ENCODE measurements around the gene CSPG5. TPM values are rescaled to one million over a fixed set of nuclear protein-coding genes. Genes with fewer than 3 reads are reported as not detected.
A peak's percentile ranks its signal among the peaks of the same experiment; 100 is the strongest.

CSPG5 gene
- total and polyA plus RNA-seq, 2 donors: 0.09 to 0.25 TPM

GRCh38 chr3:47533996-47534454 is 44.6 kb downstream of the CSPG5 start:
- Histone ChIP-seq H3K27me3 (ENCODE audit: control insufficient read depth in 2 of 2, insufficient read depth in 1 of 2, low read length in 1 of 2) (no peaks in the 10 kb centered on the region), H3K4me3 (ENCODE audit: low read length in 2 of 2) (no peak overlapping the region), H3K4me1 (ENCODE audit: control insufficient read depth in 2 of 2, insufficient read depth in 2 of 2, low read length in 2 of 2) (no peaks in the 10 kb centered on the region), H3K9me3 (ENCODE audit: control insufficient read depth in 2 of 2, insufficient read depth in 1 of 2, low read length in 1 of 2) (no peaks in the 10 kb centered on the region), H3K27ac (ENCODE audit: low read depth in 1 of 2, low read length in 1 of 2) (no peak overlapping the region), H3K36me3 (ENCODE audit: control insufficient read depth in 2 of 2, insufficient read depth in 2 of 2, low read length in 1 of 2) (no peaks in the 10 kb centered on the region)
- 93% methylated on average over 5 of the region's 5 CpGs for WGBS
- DNase-seq (ENCODE audit: low read depth in 6 of 9, low spot score in 9 of 9): no peak

GRCh38 chr3:47533481-47533880 is 45.2 kb downstream of the CSPG5 start:
- Histone ChIP-seq H3K9me3 (ENCODE audit: control insufficient read depth in 2 of 2, insufficient read depth in 1 of 2, low read length in 1 of 2) (no peaks in the 10 kb centered on the region), H3K36me3 (ENCODE audit: control insufficient read depth in 2 of 2, insufficient read depth in 2 of 2, low read length in 1 of 2) (no peaks in the 10 kb centered on the region), H3K27me3 (ENCODE audit: control insufficient read depth in 2 of 2, insufficient read depth in 1 of 2, low read length in 1 of 2) (no peaks in the 10 kb centered on the region), H3K4me1 (ENCODE audit: control insufficient read depth in 2 of 2, insufficient read depth in 2 of 2, low read length in 2 of 2) (no peaks in the 10 kb centered on the region), H3K4me3 (ENCODE audit: low read length in 2 of 2) (no peak overlapping the region), H3K27ac (ENCODE audit: low read depth in 1 of 2, low read length in 1 of 2) (no peak overlapping the region)
- WGBS: 93% methylated on average over 2 of the region's 2 CpGs
- no peak for DNase-seq (ENCODE audit: low read depth in 6 of 9, low spot score in 9 of 9)

- H3K36me3 ChIP-seq (ENCODE audit: control insufficient read depth in 2 of 2, insufficient read depth in 2 of 2, low read length in 1 of 2): no peaks in the 10 kb centered on the region
- no peak for DNase-seq (ENCODE audit: low read depth in 6 of 9, low spot score in 9 of 9)
- no peak overlapping the region for H3K27ac ChIP-seq (ENCODE audit: low read depth in 1 of 2, low read length in 1 of 2)
- no peaks in the 10 kb centered on the region for H3K4me1 ChIP-seq (ENCODE audit: control insufficient read depth in 2 of 2, insufficient read depth in 2 of 2, low read length in 2 of 2)
- H3K27me3 ChIP-seq (ENCODE audit: control insufficient read depth in 2 of 2, insufficient read depth in 1 of 2, low read length in 1 of 2): no peaks in the 10 kb centered on the region
- no peak overlapping the region for H3K4me3 ChIP-seq (ENCODE audit: low read length in 2 of 2)
- 91% methylated on average over 6 of the region's 6 CpGs for WGBS
- no peaks in the 10 kb centered on the region for H3K9me3 ChIP-seq (ENCODE audit: control insufficient read depth in 2 of 2, insufficient read depth in 1 of 2, low read length in 1 of 2)
These were observed 50.5 kb downstream of the CSPG5 start for GRCh38 chr3:47527952-47528725.

- WGBS: 96% methylated on average over 4 of the region's 4 CpGs
- DNase-seq (ENCODE audit: low read depth in 6 of 9, low spot score in 9 of 9): no peak
- no peaks in the 10 kb centered on the region for H3K27me3 ChIP-seq (ENCODE audit: control insufficient read depth in 2 of 2, insufficient read depth in 1 of 2, low read length in 1 of 2)
- H3K4me1 ChIP-seq (ENCODE audit: control insufficient read depth in 2 of 2, insufficient read depth in 2 of 2, low read length in 2 of 2): peaks cover 0 to 5% of the 10 kb centered on the region in 2 donors
- H3K9me3 ChIP-seq (ENCODE audit: control insufficient read depth in 2 of 2, insufficient read depth in 1 of 2, low read length in 1 of 2): no peaks in the 10 kb centered on the region
- H3K36me3 ChIP-seq (ENCODE audit: control insufficient read depth in 2 of 2, insufficient read depth in 2 of 2, low read length in 1 of 2): no peaks in the 10 kb centered on the region
- H3K4me3 ChIP-seq (ENCODE audit: low read length in 2 of 2): no peak overlapping the region
- H3K27ac ChIP-seq (ENCODE audit: low read depth in 1 of 2, low read length in 1 of 2): no peak overlapping the region
These were observed 53.0 kb downstream of the CSPG5 start for GRCh38 chr3:47525617-47526016.

- no peak overlapping the region for H3K4me3 ChIP-seq (ENCODE audit: low read length in 2 of 2)
- H3K27ac ChIP-seq (ENCODE audit: low read depth in 1 of 2, low read length in 1 of 2): no peak overlapping the region
- peaks cover 0 to 5% of the 10 kb centered on the region in 2 donors for H3K4me1 ChIP-seq (ENCODE audit: control insufficient read depth in 2 of 2, insufficient read depth in 2 of 2, low read length in 2 of 2)
- no peaks in the 10 kb centered on the region for H3K27me3 ChIP-seq (ENCODE audit: control insufficient read depth in 2 of 2, insufficient read depth in 1 of 2, low read length in 1 of 2)
- DNase-seq (ENCODE audit: low read depth in 6 of 9, low spot score in 9 of 9): no peak
- no peaks in the 10 kb centered on the region for H3K9me3 ChIP-seq (ENCODE audit: control insufficient read depth in 2 of 2, insufficient read depth in 1 of 2, low read length in 1 of 2)
- WGBS: 79% methylated on average over 4 of the region's 4 CpGs
- no peaks in the 10 kb centered on the region for H3K36me3 ChIP-seq (ENCODE audit: control insufficient read depth in 2 of 2, insufficient read depth in 2 of 2, low read length in 1 of 2)
These were observed 55.2 kb downstream of the CSPG5 start for GRCh38 chr3:47523310-47524073.

- H3K9me3 ChIP-seq (ENCODE audit: control insufficient read depth in 2 of 2, insufficient read depth in 1 of 2, low read length in 1 of 2): no peaks in the 10 kb centered on the region
- WGBS: 50% methylated on average over 15 of the region's 15 CpGs
- no peak overlapping the region for H3K27ac ChIP-seq (ENCODE audit: low read depth in 1 of 2, low read length in 1 of 2)
- no peak overlapping the region for H3K4me3 ChIP-seq (ENCODE audit: low read length in 2 of 2)
- peaks cover 0 to 5% of the 10 kb centered on the region in 2 donors for H3K4me1 ChIP-seq (ENCODE audit: control insufficient read depth in 2 of 2, insufficient read depth in 2 of 2, low read length in 2 of 2)
- no peaks in the 10 kb centered on the region for H3K36me3 ChIP-seq (ENCODE audit: control insufficient read depth in 2 of 2, insufficient read depth in 2 of 2, low read length in 1 of 2)
- DNase-seq (ENCODE audit: low read depth in 6 of 9, low spot score in 9 of 9): peak; percentile 53 to 88 (median 75)
- H3K27me3 ChIP-seq (ENCODE audit: control insufficient read depth in 2 of 2, insufficient read depth in 1 of 2, low read length in 1 of 2): no peaks in the 10 kb centered on the region
These were observed 56.3 kb downstream of the CSPG5 start for GRCh38 chr3:47522082-47522987.

- H3K4me1 ChIP-seq (ENCODE audit: control insufficient read depth in 2 of 2, insufficient read depth in 2 of 2, low read length in 2 of 2): peaks cover 0 to 5% of the 10 kb centered on the region in 2 donors
These were observed 57.9 kb downstream of the CSPG5 start for GRCh38 chr3:47520756-47521155.

GRCh38 chr3:47517937-47518336 is 60.7 kb downstream of the CSPG5 start:
- DNase-seq (ENCODE audit: low read depth in 6 of 9, low spot score in 9 of 9): no peak
- Histone ChIP-seq H3K4me3 (ENCODE audit: low read length in 2 of 2) (no peak overlapping the region), H3K4me1 (ENCODE audit: control insufficient read depth in 2 of 2, insufficient read depth in 2 of 2, low read length in 2 of 2) (peaks cover 2 to 9% of the 10 kb centered on the region in 2 donors), H3K9me3 (ENCODE audit: control insufficient read depth in 2 of 2, insufficient read depth in 1 of 2, low read length in 1 of 2) (no peaks in the 10 kb centered on the region), H3K27me3 (ENCODE audit: control insufficient read depth in 2 of 2, insufficient read depth in 1 of 2, low read length in 1 of 2) (no peaks in the 10 kb centered on the region), H3K36me3 (ENCODE audit: control insufficient read depth in 2 of 2, insufficient read depth in 2 of 2, low read length in 1 of 2) (no peaks in the 10 kb centered on the region), H3K27ac (ENCODE audit: low read depth in 1 of 2, low read length in 1 of 2) (no peak overlapping the region)
- WGBS: 98% methylated on average over 2 of the region's 2 CpGs

More at GRCh38 chr3:47520756-47521155, 57.9 kb downstream of the CSPG5 start:
- Histone ChIP-seq H3K36me3 (ENCODE audit: control insufficient read depth in 2 of 2, insufficient read depth in 2 of 2, low read length in 1 of 2) (no peaks in the 10 kb centered on the region), H3K4me3 (ENCODE audit: low read length in 2 of 2) (no peak overlapping the region), H3K27me3 (ENCODE audit: control insufficient read depth in 2 of 2, insufficient read depth in 1 of 2, low read length in 1 of 2) (no peaks in the 10 kb centered on the region), H3K27ac (ENCODE audit: low read depth in 1 of 2, low read length in 1 of 2) (no peak overlapping the region), H3K9me3 (ENCODE audit: control insufficient read depth in 2 of 2, insufficient read depth in 1 of 2, low read length in 1 of 2) (no peaks in the 10 kb centered on the region)
- DNase-seq (ENCODE audit: low read depth in 6 of 9, low spot score in 9 of 9): no peak

All from thymus (tissue), 11 donors.